ENCODE results near the gene IDUA.

DNA sequence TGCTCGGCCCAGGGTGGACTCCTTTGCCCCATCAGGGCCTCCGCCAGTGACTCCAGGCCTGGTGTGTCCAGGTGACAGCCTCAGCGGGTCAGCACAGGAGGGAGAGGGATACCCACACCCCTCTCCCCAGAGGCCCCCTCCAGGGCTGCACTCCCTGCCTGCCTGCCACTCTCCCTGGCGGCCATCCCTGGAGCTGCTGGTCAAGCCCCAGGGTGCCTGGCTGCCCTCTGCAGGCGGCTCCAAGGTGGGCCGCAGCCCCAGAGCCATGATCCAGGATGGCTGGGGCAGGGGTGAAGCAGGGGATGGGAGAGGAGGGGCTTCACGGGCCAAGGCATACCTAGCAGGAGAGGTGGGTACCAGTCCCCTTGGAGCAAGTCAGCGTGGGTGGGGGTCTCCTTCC lies 28.3 kb downstream of the IDUA start:
- TF ChIP-seq POLR2AphosphoS5 (IDR thresholded peaks at IDR 0.05) (no peak), EP300 (IDR thresholded peaks at IDR 0.05) (no peak)
- TF ChIP-seq, protein P1, sequence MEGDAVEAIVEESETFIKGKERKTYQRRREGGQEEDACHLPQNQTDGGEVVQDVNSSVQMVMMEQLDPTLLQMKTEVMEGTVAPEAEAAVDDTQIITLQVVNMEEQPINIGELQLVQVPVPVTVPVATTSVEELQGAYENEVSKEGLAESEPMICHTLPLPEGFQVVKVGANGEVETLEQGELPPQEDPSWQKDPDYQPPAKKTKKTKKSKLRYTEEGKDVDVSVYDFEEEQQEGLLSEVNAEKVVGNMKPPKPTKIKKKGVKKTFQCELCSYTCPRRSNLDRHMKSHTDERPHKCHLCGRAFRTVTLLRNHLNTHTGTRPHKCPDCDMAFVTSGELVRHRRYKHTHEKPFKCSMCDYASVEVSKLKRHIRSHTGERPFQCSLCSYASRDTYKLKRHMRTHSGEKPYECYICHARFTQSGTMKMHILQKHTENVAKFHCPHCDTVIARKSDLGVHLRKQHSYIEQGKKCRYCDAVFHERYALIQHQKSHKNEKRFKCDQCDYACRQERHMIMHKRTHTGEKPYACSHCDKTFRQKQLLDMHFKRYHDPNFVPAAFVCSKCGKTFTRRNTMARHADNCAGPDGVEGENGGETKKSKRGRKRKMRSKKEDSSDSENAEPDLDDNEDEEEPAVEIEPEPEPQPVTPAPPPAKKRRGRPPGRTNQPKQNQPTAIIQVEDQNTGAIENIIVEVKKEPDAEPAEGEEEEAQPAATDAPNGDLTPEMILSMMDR (IDR thresholded peaks at IDR 0.05): no peak
